SKM-1 (cell line): ENCODE results near the gene GATAD1.
"Not testable (repeated sequence)": the region's sequence is repeated elsewhere in the genome, so short reads cannot be mapped to it uniquely, and the experiment has no call there.

Experiments used
- DNase-seq: peaks from one replicate; lab custom pipeline; 2025; ENCODE audit not compliant: unreplicated experiment; lab: John Stamatoyannopoulos, UW

Gene GATAD1

DNA sequence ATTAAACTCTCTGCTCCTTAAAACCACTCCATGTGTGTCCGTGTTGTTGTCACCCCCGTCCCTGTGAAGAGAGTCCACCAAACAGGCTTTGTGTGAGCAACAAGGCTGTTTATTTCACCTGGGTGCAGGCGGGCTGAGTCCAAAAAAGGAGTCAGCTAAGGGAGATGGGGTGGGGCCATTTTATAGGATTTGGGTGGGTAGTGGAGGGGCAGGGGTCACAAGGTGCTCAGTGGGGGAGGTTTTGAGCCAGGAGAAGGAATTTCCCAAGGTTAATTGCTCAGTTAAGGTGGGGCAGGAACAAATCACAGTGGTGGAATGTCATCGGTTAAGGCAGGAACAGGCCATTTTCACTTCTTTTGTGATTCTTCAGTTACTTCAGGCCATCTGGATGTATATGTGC lies 31.9 kb downstream of the GATAD1 start:
- not testable (repeated sequence) for DNase-seq

- DNase-seq: not testable (repeated sequence)
These were observed 36.3 kb downstream of the GATAD1 start for GRCh38 chr7:92483624-92484023.

DNA sequence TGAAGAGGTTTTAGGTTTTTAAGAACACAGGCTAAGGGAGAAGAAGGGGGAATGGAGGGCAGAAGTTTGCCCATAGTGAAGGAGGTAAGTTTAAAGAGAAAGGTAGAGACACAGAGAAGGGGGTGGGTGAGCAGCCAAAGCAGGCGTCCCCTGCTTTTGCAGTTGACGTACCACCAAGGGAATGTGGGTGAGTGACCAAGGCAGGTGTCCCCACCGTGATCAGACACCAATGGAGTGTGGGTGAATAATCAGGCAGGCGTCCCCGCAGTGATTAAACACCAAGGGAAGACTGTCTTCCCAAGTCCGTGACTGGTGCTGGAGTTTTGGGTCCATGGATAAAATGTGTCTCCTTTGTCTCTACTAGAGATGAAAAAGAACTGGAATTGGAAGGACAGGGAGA lies 36.9 kb downstream of the GATAD1 start:
- DNase-seq: not testable (repeated sequence)

DNA sequence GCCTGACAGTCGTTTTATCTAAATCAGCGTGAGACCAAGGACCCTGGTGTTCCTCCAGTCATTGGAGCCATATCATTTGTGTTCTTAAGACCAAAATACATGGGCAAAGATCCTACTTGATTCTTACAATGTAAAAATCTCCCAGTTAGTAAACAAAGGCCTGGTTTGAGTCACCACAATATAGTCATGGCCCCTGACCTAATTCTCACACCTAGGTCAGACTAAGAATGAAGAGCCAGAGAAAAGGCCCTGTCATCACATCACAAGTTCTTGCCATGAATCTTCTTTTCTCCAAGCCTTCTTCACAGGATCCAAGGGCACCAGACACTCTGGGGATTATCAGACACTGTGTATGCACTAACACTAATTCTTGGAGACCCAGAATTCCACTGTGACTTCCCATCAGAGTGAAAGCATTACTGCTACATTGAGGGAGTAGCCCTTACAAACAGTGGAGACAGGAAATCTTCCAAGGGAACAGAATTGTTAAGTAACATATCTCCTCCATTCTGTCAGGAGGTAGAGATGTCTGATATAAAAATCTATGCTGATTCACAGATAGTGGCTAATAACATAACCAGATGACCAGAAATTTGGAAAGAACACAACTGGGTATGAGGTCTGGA lies 38.1 kb downstream of the GATAD1 start:
- DNase-seq: no peak

DNA sequence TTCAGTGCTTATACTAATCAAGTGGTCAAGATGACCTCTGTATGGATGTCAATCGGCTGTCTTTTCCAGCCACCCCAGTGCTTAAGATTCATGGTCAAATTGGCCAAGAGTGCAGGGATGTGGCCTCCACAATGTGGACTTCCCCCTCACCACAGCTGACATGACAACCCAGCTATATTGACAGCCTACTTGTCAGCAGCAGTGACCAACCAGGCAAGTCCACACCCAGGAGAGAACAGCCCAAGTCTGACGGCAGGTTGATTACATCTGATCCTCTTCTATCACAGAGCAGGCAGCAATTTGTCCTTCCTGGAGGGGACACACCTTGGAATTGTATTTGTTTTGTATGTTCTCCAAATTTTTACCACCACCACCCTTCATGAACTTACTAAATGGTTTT lies 38.7 kb downstream of the GATAD1 start:
- DNase-seq: no peak

- DNase-seq: no peak
These were observed 40.5 kb downstream of the GATAD1 start for GRCh38 chr7:92487804-92488203.

GRCh38 chr7:92489634-92490033 lies 42.4 kb downstream of the GATAD1 start:
- no peak for DNase-seq

DNA sequence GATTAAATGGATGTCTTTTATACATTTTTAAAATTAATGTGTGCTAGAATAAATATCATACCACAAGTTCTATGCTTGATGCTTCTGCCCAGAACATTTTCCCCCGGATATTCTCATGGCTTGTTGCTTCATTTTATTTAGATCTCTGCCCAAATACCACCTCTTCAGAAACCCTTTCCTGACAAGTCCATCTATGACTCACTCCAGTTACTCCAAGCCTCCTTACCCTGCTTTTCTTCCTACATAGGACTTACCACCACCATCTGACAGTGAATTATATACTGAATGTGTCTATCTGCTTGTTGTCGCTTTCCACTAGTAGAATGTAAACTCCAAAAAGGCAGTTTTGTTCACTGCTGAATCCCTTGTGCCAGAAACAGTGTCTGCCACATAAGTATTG lies 49.6 kb downstream of the GATAD1 start:
- DNase-seq: no peak

DNA sequence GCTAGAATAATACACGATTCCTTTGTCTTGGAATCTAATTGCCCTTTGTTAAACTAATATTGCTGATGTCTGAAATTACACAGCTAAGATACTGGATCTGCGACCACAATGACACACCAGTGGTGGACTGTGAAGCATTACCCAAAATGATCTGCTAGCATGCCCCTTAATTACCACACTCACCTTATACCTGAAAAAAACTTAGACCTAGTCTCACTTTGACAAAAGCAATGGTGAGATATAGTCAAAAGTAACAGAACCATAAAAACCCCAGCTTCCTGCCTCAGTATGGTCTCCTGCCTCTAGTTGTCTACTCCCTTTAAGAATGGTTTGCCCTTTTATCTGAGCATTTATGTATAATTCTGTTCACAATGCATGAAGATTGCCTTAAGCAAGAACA lies 51.3 kb downstream of the GATAD1 start:
- no peak for DNase-seq

DNA sequence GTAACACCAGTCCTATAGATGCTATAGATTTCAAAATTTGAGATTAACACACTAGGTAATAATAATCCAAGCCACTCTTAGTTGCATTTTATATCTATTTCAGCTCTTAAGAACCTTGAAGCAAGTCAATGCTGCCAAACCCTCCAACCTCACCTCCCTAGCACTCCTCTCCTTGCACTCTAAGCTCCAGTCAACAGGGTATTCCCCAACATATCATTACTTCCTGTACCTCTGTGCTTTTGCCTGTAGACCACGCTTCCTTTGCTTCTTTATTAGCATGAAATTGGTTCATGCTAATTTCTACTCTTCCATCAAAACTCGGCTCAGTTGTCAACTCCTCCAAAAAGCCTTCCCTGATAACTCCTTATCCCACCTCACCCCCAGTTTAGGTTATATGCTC lies 56.5 kb downstream of the GATAD1 start:
- no peak for DNase-seq

DNA sequence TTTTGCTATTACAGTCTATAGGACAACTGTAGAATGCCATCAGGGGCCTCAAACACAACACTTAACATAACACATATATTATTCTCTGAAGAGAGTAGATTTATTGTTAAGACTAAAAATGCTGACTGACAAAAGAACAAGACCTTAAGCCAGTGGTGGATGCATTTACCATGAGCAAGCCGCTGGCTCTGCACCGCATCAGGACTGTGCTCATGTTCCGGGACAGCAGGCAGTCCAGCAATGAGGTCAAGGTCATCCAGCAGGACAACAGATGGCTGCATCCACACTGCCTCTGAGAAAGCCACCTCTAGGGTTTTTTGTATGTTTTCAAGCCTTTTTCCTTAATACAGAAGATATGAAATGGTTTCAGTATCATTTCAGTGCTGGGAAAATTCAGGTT lies 57.3 kb downstream of the GATAD1 start:
- no peak for DNase-seq

DNA sequence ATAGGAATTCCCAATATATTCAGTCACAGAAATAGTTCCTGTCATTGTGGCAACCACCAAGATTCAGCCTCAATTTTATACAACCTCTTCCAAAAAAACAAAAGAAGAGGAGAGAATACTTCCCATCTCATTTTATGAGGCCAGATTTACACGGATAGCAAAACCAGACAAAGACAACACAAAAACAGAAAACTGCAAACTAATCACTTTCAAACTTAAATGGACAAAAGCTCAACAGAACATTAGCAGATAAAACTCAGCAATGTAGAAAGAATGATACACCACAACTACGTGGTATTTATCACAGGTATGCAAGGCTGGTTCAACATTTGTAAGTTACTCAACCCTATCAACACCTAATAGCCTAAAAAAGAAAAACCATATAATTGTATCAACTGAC lies 59.1 kb downstream of the GATAD1 start:
- no peak for DNase-seq

DNA sequence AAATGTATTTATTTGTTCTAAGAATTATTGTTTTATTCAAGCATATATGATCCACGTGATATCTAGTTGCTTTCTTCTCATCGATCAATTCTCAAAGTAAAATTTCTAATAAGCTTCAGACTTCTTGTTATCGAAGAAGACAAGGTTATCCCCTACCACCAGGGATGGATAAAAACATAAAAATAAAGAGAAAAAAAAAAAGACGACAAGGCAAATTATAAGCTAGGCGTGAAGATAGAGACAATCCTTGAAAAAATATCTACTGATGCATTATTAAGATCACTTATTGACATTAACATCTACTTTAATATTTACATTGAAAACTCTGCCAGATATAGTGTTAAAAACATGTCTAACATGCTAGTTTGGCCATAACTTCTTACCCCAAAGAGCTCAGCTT lies 61.7 kb downstream of the GATAD1 start:
- no peak for DNase-seq
